ENCODE data around the gene PPT2. TPM values are rescaled to one million over a fixed set of nuclear protein-coding genes. Genes with fewer than 3 reads are reported as not detected.

PPT2 gene
- total RNA-seq, 4 donors from 2014 or later = 42.8 to 183 (median 72.2) TPM

- no peaks in the 10 kb centered on the region for H3K4me1 ChIP-seq
- H3K9me3 ChIP-seq = no peaks in the 10 kb centered on the region
- no peak for DNase-seq (ENCODE audit: low spot score in 2 of 2)
- no peak overlapping the region for H3K27ac ChIP-seq
- WGBS = 91% methylated on average over 24 of the region's 30 CpGs
- peaks cover 87% of the 10 kb centered on the region for H3K36me3 ChIP-seq
- TF ChIP-seq POLR2AphosphoS5 (IDR thresholded peaks at IDR 0.05) (no peak), POLR2A (IDR thresholded peaks at IDR 0.05) (no peak), CTCF (IDR thresholded peaks at IDR 0.05) (no peak), EP300 (IDR thresholded peaks at IDR 0.05) (no peak)
- no peaks in the 10 kb centered on the region for H3K27me3 ChIP-seq
- no peak overlapping the region for H3K4me3 ChIP-seq
Measured at GRCh38 chr6:32166411-32167061, 12.6 kb downstream of the PPT2 start.

- DNase-seq (ENCODE audit: low spot score in 2 of 2) = no peak
- Histone ChIP-seq H3K27me3 (no peaks in the 10 kb centered on the region), H3K9me3 (no peaks in the 10 kb centered on the region), H3K36me3 (peaks cover 80% of the 10 kb centered on the region), H3K27ac (no peak overlapping the region), H3K4me3 (no peak overlapping the region), H3K4me1 (peaks cover under 1% of the 10 kb centered on the region)
- 70% methylated on average over 17 of the region's 32 CpGs for WGBS
- no peak for TF ChIP-seq EP300 (IDR thresholded peaks at IDR 0.05)
- TF ChIP-seq POLR2A (IDR thresholded peaks at IDR 0.05) = no peak
- no peak for TF ChIP-seq CTCF (IDR thresholded peaks at IDR 0.05)
- TF ChIP-seq POLR2AphosphoS5 (IDR thresholded peaks at IDR 0.05) = no peak
Measured at GRCh38 chr6:32167154-32167760, 13.3 kb downstream of the PPT2 start.

- TF ChIP-seq EP300 (IDR thresholded peaks at IDR 0.05) (no peak), POLR2A (IDR thresholded peaks at IDR 0.05) (no peak), CTCF (IDR thresholded peaks at IDR 0.05) (no peak), POLR2AphosphoS5 (IDR thresholded peaks at IDR 0.05) (no peak)
- peaks cover 74% of the 10 kb centered on the region for H3K36me3 ChIP-seq
- peaks cover 6% of the 10 kb centered on the region for H3K4me1 ChIP-seq
- H3K9me3 ChIP-seq = no peaks in the 10 kb centered on the region
- H3K4me3 ChIP-seq = no peak overlapping the region
- no peaks in the 10 kb centered on the region for H3K27me3 ChIP-seq
- no peak for DNase-seq (ENCODE audit: low spot score in 2 of 2)
- 78% methylated on average over 6 of the region's 6 CpGs for WGBS
- H3K27ac ChIP-seq = no peak overlapping the region
Measured at GRCh38 chr6:32167761-32168262, 13.9 kb downstream of the PPT2 start.

GRCh38 chr6:32168350-32168749 is 14.4 kb downstream of the PPT2 start:
- TF ChIP-seq CTCF (IDR thresholded peaks at IDR 0.05) = no peak
- TF ChIP-seq POLR2A (IDR thresholded peaks at IDR 0.05) = no peak
- TF ChIP-seq EP300 (IDR thresholded peaks at IDR 0.05) = no peak
- TF ChIP-seq POLR2AphosphoS5 (IDR thresholded peaks at IDR 0.05) = no peak

GRCh38 chr6:32168807-32169591 is 15.1 kb downstream of the PPT2 start:
- no peak overlapping the region for H3K27ac ChIP-seq
- WGBS = 82% methylated on average over 11 of the region's 11 CpGs

More at GRCh38 chr6:32168350-32168749, 14.4 kb downstream of the PPT2 start:
- WGBS = 72% methylated on average over 2 of the region's 2 CpGs
- peaks cover 71% of the 10 kb centered on the region for H3K36me3 ChIP-seq
- no peaks in the 10 kb centered on the region for H3K9me3 ChIP-seq
- H3K27me3 ChIP-seq = no peaks in the 10 kb centered on the region
- no peak for DNase-seq (ENCODE audit: low spot score in 2 of 2)
- H3K27ac ChIP-seq = no peak overlapping the region
- no peak overlapping the region for H3K4me3 ChIP-seq
- peaks cover 10% of the 10 kb centered on the region for H3K4me1 ChIP-seq

More at GRCh38 chr6:32168807-32169591, 15.1 kb downstream of the PPT2 start:
- Histone ChIP-seq H3K4me3 (no peak overlapping the region), H3K9me3 (no peaks in the 10 kb centered on the region), H3K4me1 (peaks cover 16% of the 10 kb centered on the region), H3K36me3 (peaks cover 69% of the 10 kb centered on the region), H3K27me3 (no peaks in the 10 kb centered on the region)
- no peak for DNase-seq (ENCODE audit: low spot score in 2 of 2)
- no peak for TF ChIP-seq POLR2A (IDR thresholded peaks at IDR 0.05)
- no peak for TF ChIP-seq POLR2AphosphoS5 (IDR thresholded peaks at IDR 0.05)
- no peak for TF ChIP-seq EP300 (IDR thresholded peaks at IDR 0.05)
- TF ChIP-seq CTCF (IDR thresholded peaks at IDR 0.05) = no peak

Data from suprapubic skin (tissue), 4 donors.